G401.6 (cell line): ENCODE data around the gene CERK.
"Not testable (repeated sequence)": the region's sequence is repeated elsewhere in the genome, so short reads cannot be mapped to it uniquely, and the experiment has no call there.

Experiments used
- FAIRE-seq: peaks from 2 replicates; lab custom pipeline; 2012; peaks lifted over from hg19 to GRCh38; lab: Jason Lieb, UNC

CERK gene

GRCh38 chr22:46642840-46643480 is 95.1 kb downstream of the CERK start:
- not testable (repeated sequence) for FAIRE-seq

GRCh38 chr22:46641811-46642266 is 96.2 kb downstream of the CERK start:
- FAIRE-seq: no peak

DNA sequence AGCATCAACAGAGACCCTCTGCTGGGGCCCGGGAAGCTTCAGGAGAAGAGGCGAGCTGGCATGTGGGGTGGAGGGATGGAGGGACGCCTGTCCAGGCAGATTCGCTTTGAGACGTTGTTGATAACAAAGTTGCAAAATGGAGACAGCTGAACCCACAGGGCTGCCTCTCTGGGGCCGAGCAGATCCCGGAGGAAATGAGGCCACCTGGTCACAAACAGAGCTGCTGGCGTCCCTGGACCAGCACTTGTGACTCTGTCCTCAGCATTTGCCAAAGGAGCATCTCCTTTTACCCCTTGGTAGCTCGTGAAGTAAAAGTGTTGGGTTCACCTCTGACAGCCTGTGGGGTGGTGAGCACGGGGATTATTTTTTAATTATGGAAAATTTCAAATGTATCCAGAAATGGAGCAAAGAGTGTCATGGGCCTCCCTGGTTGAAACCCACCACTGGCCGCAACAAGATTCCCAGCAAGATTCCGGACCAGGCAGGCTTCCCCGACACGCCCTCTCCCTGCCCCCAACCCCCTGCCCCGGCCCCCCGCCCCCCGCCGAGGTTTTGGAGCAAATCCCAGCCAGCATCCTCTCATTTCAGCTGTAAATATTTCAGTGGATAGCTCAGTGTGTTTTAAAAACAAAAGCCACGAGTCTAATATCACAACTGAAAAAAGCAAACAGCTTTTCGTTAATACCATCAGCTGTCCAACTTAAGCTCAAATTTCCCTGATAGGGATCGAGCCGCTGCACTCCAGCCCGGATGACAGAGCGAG is 97.6 kb downstream of the CERK start:
- FAIRE-seq: no peak

DNA sequence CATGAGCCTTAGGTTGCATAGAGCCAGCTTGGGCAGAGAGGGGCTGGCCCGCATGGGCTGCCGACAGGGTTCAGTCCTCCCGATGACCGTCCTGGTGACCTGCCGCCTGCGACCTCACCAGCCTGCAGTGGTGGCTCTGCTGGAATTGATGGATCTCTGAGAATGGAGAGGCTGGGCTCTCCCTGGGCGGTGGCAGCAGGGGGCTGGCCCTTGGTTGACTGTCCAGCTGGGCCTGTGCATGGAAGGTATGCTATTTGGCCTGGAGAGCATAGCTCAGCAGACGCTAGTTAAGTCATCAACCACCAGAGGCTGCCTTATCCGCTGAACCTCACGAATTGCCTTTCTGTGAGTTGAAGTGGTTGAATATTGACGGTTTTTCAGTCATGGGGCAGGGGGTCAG is 98.2 kb downstream of the CERK start:
- no peak for FAIRE-seq

DNA sequence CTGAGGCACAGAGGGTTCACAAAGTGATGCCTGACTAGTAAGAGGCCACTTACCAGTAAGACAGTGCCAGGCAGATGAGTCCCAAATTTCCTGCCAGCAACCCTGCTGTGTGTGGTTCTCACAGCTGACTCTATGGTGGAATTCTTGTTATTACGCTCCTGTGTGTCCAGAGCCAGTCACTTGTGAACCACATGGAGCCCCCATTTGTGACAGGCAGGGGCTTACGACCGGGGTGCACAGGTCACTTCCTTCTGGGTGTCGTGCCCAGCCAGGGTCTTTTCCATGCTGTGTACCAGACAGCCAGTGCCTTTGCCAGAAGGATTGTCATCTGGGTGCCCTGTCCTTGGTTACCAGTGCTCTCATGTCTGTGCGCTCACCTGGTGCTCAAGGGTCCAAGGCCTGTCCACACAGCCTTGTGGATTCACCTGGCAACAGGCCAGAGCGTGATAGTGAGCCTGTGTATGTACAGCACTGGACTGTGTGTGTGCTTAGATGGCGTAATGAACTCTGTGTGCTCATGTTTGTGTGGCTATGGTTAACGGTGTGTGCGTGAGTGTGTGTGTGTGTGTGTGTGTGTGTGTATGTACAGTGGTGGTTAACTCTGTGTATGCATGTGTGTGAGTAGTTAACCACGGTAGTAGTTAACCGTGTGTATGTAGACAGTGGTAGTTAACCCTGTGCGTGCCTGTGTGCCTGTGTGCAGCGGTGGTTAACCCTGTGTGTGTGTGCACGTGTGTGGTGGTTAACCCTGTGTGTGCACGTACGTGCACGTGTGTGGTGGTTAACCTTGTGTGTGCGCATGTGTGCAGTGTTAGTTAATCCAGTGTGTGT is 99.2 kb downstream of the CERK start:
- no peak for FAIRE-seq

GRCh38 chr22:46637711-46638600 is 100.1 kb downstream of the CERK start:
- no peak for FAIRE-seq

- FAIRE-seq: no peak
These were observed 101.6 kb downstream of the CERK start for GRCh38 chr22:46636221-46637002.

- FAIRE-seq: no peak
These were observed 102.3 kb downstream of the CERK start for GRCh38 chr22:46635756-46636155.

- FAIRE-seq: not testable (repeated sequence)
These were observed 102.9 kb downstream of the CERK start for GRCh38 chr22:46634973-46635685.
